Esophagus muscularis mucosa (tissue), 4 donors: Measurements from ENCODE around the gene RTL9. TPM values are rescaled to one million over a fixed set of nuclear protein-coding genes. Genes with fewer than 3 reads are reported as not detected.

Source experiments
- DNase-seq: peaks from one replicate; pipeline ENCODE4 v3.0.0-alpha.2; 2017; ENCODE audit errors: extremely low spot score
- H3K27ac ChIP-seq, 4 donors: fragments of 200-600 bp; sonication (generic); replicated peaks in 1 of 4; 1 replicate in 3 of 4; 2 replicates in 1 of 4; pipeline ENCODE4 v1.5.1; 2016 to 2019; ENCODE audit warnings: mild to moderate bottlenecking in 1 of 4
- H3K27me3 ChIP-seq, 4 donors: fragments of 200-600 bp; sonication (generic); one replicate each; pipeline versions ENCODE4 v1.5.1 to v1.6.0; 2016 to 2019
- H3K36me3 ChIP-seq, 4 donors: fragments of 200-600 bp; sonication (generic); one replicate each; pipeline ENCODE4 v1.5.1; 2016 to 2019
- H3K4me1 ChIP-seq, 4 donors: fragments of 200-600 bp; sonication (generic); one replicate each; pipeline ENCODE4 v1.5.1; 2016 to 2019
- H3K4me3 ChIP-seq, 4 donors: fragments of 200-600 bp; sonication (generic); 1 replicate in 2 of 4; 2 replicates in 2 of 4; pipeline ENCODE4 v1.5.1; 2016 to 2019; ENCODE audit warnings: mild to moderate bottlenecking in 4 of 4, moderate library complexity in 1 of 4
- H3K9me3 ChIP-seq, 4 donors: fragments of 200-600 bp; sonication (generic); 1 replicate in 3 of 4; 2 replicates in 1 of 4; pipeline ENCODE4 v1.5.1; 2016 to 2019
- EP300 ChIP-seq: sonication (generic); formaldehyde crosslinking; IDR thresholded peaks from one replicate; pipeline ENCODE4 v1.6.1; 2017; ENCODE audit warnings: antibody characterized with exemption
- POLR2A ChIP-seq: fragments of 450-650 bp; IDR thresholded peaks from one replicate; pipeline ENCODE4 v1.6.1; 2017; ENCODE audit warnings: antibody characterized with exemption, moderate library complexity, mild to moderate bottlenecking, low read depth
- POLR2AphosphoS5 ChIP-seq, 2 donors: sonication (generic); formaldehyde crosslinking; IDR thresholded peaks; one replicate each; pipeline ENCODE4 v1.6.1; 2017; ENCODE audit warnings: antibody characterized with exemption in 2 of 2
- WGBS: methylation state at CpG from one replicate; pipeline ENCODE4 v1.1.5; 2018; 5-methylcytosine and 5-hydroxymethylcytosine counted together
- intact Hi-C: fragments of 100-400 bp; cut with DNase I; formaldehyde crosslinking; loops from one replicate; pipeline ENCODE4 v1.15.1; 2023
- total RNA-seq, 4 donors: library from RNA; depleted of rRNA; stranded (reverse); fragments of >200 nt; gene quantifications; one replicate each; pipeline versions ENCODE4 v1.1.0 to v1.2.1, GENCODE V29; 2016
- TF ChIP-seq, protein P1 (sequence below), 3 experiments: fragments of 200-600 bp in 2 of 3; fragments of 450-650 bp in 1 of 3; sonication (generic) in 2 of 3; IDR thresholded peaks; one replicate each; pipeline ENCODE4 v1.5.1; 2017 to 2019; ENCODE audit warnings: antibody characterized with exemption in 3 of 3, mild to moderate bottlenecking in 2 of 3, moderate library complexity in 1 of 3

RTL9 gene
- total RNA-seq, 4 donors from 2014 or later: 0.06 to 0.17 (median 0.06) TPM; not detected in 1

DNA sequence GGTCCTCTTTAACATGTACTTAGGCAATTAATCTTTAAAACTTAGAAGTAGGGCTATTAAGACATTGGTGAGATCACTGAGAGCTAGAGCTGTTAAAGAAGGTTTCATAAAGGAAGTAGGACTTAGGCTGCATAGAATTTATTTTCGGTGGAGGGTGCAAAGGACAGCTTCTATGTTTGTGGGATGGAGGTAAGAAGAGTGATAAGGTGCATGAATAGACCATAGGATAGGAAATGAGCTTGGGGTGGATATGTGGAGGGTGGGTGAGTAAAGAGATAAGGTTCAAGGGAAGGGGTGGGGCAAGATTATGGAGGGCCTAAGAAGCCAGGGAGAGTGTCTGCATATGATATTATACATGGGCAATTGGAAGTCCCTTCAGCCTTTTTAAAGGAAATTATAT is 15.9 kb downstream of the RTL9 start:
- intact Hi-C loops: no loop called here
- H3K4me3 ChIP-seq: no peak overlapping the region
- no peaks in the 10 kb centered on the region for H3K9me3 ChIP-seq
- whole genome bisulfite sequencing: 70% methylated on average over 1 of the region's 1 CpG
- DNase-seq: no peak
- H3K27me3 ChIP-seq: peaks cover 0 to 4% (median 0%) of the 10 kb centered on the region in 4 donors
- no peaks in the 10 kb centered on the region for H3K4me1 ChIP-seq
- no peak overlapping the region for H3K27ac ChIP-seq
- H3K36me3 ChIP-seq: no peaks in the 10 kb centered on the region
- TF ChIP-seq POLR2A (no peak), EP300 (no peak), POLR2AphosphoS5 (IDR thresholded peaks at IDR 0.05) (no peak)
- TF ChIP-seq, protein P1, sequence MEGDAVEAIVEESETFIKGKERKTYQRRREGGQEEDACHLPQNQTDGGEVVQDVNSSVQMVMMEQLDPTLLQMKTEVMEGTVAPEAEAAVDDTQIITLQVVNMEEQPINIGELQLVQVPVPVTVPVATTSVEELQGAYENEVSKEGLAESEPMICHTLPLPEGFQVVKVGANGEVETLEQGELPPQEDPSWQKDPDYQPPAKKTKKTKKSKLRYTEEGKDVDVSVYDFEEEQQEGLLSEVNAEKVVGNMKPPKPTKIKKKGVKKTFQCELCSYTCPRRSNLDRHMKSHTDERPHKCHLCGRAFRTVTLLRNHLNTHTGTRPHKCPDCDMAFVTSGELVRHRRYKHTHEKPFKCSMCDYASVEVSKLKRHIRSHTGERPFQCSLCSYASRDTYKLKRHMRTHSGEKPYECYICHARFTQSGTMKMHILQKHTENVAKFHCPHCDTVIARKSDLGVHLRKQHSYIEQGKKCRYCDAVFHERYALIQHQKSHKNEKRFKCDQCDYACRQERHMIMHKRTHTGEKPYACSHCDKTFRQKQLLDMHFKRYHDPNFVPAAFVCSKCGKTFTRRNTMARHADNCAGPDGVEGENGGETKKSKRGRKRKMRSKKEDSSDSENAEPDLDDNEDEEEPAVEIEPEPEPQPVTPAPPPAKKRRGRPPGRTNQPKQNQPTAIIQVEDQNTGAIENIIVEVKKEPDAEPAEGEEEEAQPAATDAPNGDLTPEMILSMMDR (IDR thresholded peaks at IDR 0.05): no peak

DNA sequence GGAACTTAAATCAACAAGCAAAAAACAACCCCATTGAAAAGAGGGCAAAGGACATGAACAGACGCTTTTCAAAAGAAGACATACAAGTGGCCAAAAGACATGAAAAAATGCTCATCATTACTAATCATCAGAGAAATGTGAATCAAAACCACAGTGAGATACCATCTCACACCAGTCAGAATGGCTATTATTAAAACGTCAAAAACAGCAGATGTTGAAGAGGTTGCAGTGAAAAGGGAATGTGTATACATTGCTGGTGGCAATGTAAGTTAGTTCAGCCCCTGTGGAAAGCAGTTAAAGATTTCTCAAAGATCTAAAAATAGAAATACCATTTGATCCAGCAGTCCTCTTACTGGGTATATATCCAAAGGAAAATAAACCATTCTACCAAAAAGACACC is 22.6 kb downstream of the RTL9 start:
- TF ChIP-seq POLR2A (no peak), POLR2AphosphoS5 (IDR thresholded peaks at IDR 0.05) (no peak), EP300 (no peak)
- TF ChIP-seq, protein P1 (IDR thresholded peaks at IDR 0.05): no peak
- H3K27ac ChIP-seq: no peak overlapping the region
- intact Hi-C loops: no loop called here

DNA sequence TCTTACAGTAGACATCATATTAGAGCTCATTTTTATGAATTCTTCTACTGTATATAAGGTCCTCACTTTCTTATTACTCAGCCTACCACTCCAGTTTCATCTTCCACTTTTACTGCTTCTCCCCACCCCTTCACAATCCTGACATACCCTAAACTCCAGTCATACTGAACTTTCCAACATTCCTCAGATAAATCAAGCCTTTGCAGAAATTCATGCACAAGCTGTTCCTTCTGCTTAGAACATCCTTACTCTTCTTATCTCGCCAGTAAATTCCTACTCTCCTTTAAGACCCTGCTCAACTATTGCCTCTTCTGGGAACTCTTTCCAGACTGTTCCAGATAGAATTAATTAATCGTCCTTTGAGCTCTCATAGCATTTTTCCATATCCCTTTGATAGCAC is 24.8 kb downstream of the RTL9 start:
- H3K27me3 ChIP-seq: no peaks in the 10 kb centered on the region
- intact Hi-C loops: no loop called here
- no peak overlapping the region for H3K4me3 ChIP-seq
- H3K9me3 ChIP-seq: no peaks in the 10 kb centered on the region
- TF ChIP-seq POLR2A: no peak
- no peak for TF ChIP-seq EP300
- TF ChIP-seq, protein P1 (IDR thresholded peaks at IDR 0.05): no peak
- TF ChIP-seq POLR2AphosphoS5 (IDR thresholded peaks at IDR 0.05): no peak
- no peaks in the 10 kb centered on the region for H3K4me1 ChIP-seq
- 54% methylated on average over 2 of the region's 2 CpGs for WGBS
- no peak for DNase-seq
- no peaks in the 10 kb centered on the region for H3K36me3 ChIP-seq
- no peak overlapping the region for H3K27ac ChIP-seq

More for the DNA sequence above, 22.6 kb downstream of the RTL9 start:
- Histone ChIP-seq H3K27me3 (no peaks in the 10 kb centered on the region), H3K9me3 (no peaks in the 10 kb centered on the region), H3K36me3 (no peaks in the 10 kb centered on the region), H3K4me3 (no peak overlapping the region), H3K4me1 (no peaks in the 10 kb centered on the region)
- WGBS: 49% methylated on average over 2 of the region's 2 CpGs
- DNase-seq: no peak

DNA sequence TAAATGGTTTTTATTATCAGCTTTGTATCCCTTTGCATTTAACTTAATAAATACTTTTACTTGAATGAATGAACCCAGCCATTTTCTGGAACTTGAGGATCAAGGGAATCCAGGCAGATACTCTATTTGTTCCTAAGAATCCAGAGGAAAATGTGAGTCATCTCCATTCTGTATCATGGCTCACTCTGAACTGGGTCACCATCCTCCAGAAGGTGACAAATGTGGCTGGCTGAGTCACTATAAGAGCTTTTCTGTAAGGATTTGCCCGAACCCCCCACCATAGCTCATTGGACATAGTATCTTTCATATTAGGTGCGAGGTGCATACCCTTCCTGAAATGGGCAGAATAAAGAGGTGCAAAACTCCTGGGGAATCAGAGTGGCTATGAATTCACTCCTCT is 25.8 kb downstream of the RTL9 start:
- intact Hi-C loops: no loop called here
- 80% methylated on average over 2 of the region's 2 CpGs for WGBS
- no peaks in the 10 kb centered on the region for H3K9me3 ChIP-seq
- no peaks in the 10 kb centered on the region for H3K4me1 ChIP-seq
- H3K27ac ChIP-seq: no peak overlapping the region
- DNase-seq: no peak
- TF ChIP-seq POLR2AphosphoS5 (IDR thresholded peaks at IDR 0.05) (no peak), POLR2A (no peak), EP300 (no peak)
- TF ChIP-seq, protein P1 (IDR thresholded peaks at IDR 0.05): no peak
- no peaks in the 10 kb centered on the region for H3K36me3 ChIP-seq
- no peaks in the 10 kb centered on the region for H3K27me3 ChIP-seq
- H3K4me3 ChIP-seq: no peak overlapping the region

DNA sequence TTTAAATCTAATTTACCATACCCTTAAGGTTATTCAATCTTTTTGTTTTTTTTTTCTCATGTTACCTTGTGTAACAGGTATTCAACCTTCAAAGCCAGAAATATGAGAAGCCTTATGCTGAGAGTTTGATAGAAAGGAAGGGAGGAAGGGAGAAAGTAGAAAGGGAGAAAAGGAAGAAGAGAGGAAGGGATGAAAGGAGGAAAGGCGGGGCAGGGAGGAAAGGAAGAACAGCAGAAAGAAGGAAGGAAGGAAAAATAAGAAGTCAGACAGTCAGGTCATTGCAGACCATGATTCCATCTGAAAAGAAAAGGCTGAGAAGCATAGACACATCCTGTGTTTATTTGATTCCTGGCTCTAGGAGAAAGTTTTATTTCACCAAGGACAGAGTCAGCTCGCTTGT is 30.9 kb downstream of the RTL9 start:
- H3K9me3 ChIP-seq: no peaks in the 10 kb centered on the region
- DNase-seq: no peak
- WGBS: 58% methylated on average over 2 of the region's 2 CpGs
- TF ChIP-seq POLR2A (no peak), POLR2AphosphoS5 (IDR thresholded peaks at IDR 0.05) (no peak), EP300 (no peak)
- TF ChIP-seq, protein P1 (IDR thresholded peaks at IDR 0.05): no peak
- no peaks in the 10 kb centered on the region for H3K4me1 ChIP-seq
- intact Hi-C loops: no loop called here
- H3K36me3 ChIP-seq: no peaks in the 10 kb centered on the region
- no peak overlapping the region for H3K4me3 ChIP-seq
- no peak overlapping the region for H3K27ac ChIP-seq
- H3K27me3 ChIP-seq: no peaks in the 10 kb centered on the region
